MCF 10A (cell line): ENCODE measurements around the gene TPP2. TPM values are rescaled to one million over a fixed set of nuclear protein-coding genes. Genes with fewer than 3 reads are reported as not detected.

Experiments
- BruUV-seq: library from RNA; stranded (reverse); fragments of 400-500 nt; replicated peaks from 2 replicates; lab custom pipeline; 2021; lab: Mats Ljungman, UMichigan
- CTCF ChIA-PET: fragments of 300-600 bp; sonication (Branson Sonifier 250); formaldehyde crosslinking; extraction: SDS; loops from one replicate; lab custom pipeline; 2021; ENCODE audit warnings: antibody characterized with exemption, inconsistent platforms; lab: Yijun Ruan, JAX
- POLR2A ChIA-PET: fragments of 300-600, 350-650 bp; sonication (Branson Sonifier 250); formaldehyde crosslinking; extraction: SDS; loops from one replicate; lab custom pipeline; 2020; ENCODE audit warnings: antibody characterized with exemption, inconsistent platforms; lab: Yijun Ruan, JAX
- DNase-seq: peaks from one replicate; pipeline ENCODE4 v3.0.0-alpha.2; 2018; ENCODE audit not compliant: unreplicated experiment
- H3K27ac Mint-ChIP-seq: one replicate; pipeline ENCODE4 v1.8.0; 2022; ENCODE audit warnings: mild to moderate bottlenecking, low read depth, mixed read lengths; ENCODE audit not compliant: unreplicated experiment
- H3K27me3 Mint-ChIP-seq: one replicate; pipeline ENCODE4 v1.8.0; 2022; ENCODE audit warnings: mixed read lengths; ENCODE audit not compliant: insufficient read depth, unreplicated experiment
- H3K36me3 Mint-ChIP-seq: one replicate; pipeline ENCODE4 v1.8.0; 2022; ENCODE audit warnings: mild to moderate bottlenecking, moderate library complexity, mixed read lengths; ENCODE audit not compliant: insufficient read depth, unreplicated experiment
- H3K4me1 Mint-ChIP-seq: one replicate; pipeline ENCODE4 v1.8.0; 2022; ENCODE audit warnings: mixed read lengths; ENCODE audit not compliant: insufficient read depth, unreplicated experiment
- H3K4me3 Mint-ChIP-seq: one replicate; pipeline ENCODE4 v1.8.0; 2022; ENCODE audit warnings: mild to moderate bottlenecking, moderate library complexity, mixed read lengths; ENCODE audit not compliant: unreplicated experiment
- H3K9me3 Mint-ChIP-seq: one replicate; pipeline ENCODE4 v1.8.0; 2022; ENCODE audit warnings: mixed read lengths; ENCODE audit not compliant: unreplicated experiment
- intact Hi-C: fragments of 100-400 bp; cut with micrococcal nuclease; formaldehyde crosslinking; loops from 2 replicates; pipeline ENCODE4 v1.14.1; 2022
- total RNA-seq: library from RNA; stranded (reverse); gene quantifications from 2 replicates; pipeline ENCODE4 v1.2.3, GENCODE V29; 2022
- TF ChIP-seq, protein P1 (sequence below): fragments of 200-600 bp; IDR thresholded peaks from one replicate; pipeline ENCODE4 v1.8.0; 2022; ENCODE audit warnings: antibody characterized with exemption, mild to moderate bottlenecking; ENCODE audit not compliant: unreplicated experiment

Gene TPP2
- total RNA-seq, 1 experiment from 2014 or later: 44.2 TPM

DNA sequence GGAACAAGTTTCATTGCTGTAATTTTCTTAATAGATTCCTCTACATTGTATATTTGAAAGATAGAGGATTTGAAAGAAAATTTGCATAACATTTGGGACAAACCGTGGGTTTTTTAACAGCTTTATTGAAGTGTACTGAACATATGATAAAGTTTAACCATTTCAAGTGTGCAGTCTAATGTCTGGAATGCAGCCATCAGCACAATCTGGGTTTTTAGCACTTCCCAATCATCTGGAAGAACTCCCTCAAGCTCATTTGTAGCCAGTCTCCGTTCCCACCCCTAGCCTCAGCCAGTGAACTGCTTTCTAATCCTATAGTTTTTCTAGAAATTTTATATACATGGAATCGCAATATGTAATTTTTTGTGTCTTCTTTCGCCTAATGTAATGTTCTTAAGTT lies 85.4 kb downstream of the TPP2 start:
- ChIA-PET CTCF (no interaction called here), POLR2A (interaction anchor here (0.7 to 1.5 kb wide), 3 partner anchors 11 to 77 kb away, joined by 3 to 4 read pairs (median 4); no protein-coding TSS in a partner anchor)
- no peaks in the 10 kb centered on the region for H3K9me3 Mint-ChIP-seq
- TF ChIP-seq, protein P1, sequence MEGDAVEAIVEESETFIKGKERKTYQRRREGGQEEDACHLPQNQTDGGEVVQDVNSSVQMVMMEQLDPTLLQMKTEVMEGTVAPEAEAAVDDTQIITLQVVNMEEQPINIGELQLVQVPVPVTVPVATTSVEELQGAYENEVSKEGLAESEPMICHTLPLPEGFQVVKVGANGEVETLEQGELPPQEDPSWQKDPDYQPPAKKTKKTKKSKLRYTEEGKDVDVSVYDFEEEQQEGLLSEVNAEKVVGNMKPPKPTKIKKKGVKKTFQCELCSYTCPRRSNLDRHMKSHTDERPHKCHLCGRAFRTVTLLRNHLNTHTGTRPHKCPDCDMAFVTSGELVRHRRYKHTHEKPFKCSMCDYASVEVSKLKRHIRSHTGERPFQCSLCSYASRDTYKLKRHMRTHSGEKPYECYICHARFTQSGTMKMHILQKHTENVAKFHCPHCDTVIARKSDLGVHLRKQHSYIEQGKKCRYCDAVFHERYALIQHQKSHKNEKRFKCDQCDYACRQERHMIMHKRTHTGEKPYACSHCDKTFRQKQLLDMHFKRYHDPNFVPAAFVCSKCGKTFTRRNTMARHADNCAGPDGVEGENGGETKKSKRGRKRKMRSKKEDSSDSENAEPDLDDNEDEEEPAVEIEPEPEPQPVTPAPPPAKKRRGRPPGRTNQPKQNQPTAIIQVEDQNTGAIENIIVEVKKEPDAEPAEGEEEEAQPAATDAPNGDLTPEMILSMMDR: no peak
- peaks cover 34% of the 10 kb centered on the region for H3K36me3 Mint-ChIP-seq
- no peak overlapping the region for H3K4me3 Mint-ChIP-seq
- intact Hi-C loops: no loop called here
- H3K27me3 Mint-ChIP-seq: no peaks in the 10 kb centered on the region
- no peak overlapping the region for H3K27ac Mint-ChIP-seq
- no TSS peak for BruUV-seq
- no peaks in the 10 kb centered on the region for H3K4me1 Mint-ChIP-seq
- DNase-seq: no peak

DNA sequence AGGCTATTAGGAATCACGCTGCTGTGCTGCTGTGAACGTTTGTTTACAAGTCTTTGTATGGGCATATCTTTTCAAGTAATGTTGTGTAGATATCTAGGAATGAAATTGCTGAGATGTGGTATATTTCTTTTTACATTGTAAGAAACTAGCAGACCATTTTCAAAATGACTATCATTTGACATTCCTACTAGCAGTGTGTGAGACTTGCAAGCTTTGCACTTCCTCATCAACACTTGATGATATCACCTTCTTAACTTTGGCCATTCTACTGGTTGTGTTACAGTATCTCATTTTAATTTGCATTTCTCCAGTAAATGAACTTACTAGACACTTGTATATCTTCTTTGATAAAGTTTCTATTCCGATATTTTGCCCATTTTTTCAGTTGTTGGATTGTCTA lies 85.9 kb downstream of the TPP2 start:
- H3K27me3 Mint-ChIP-seq: no peaks in the 10 kb centered on the region
- H3K36me3 Mint-ChIP-seq: peaks cover 31% of the 10 kb centered on the region
- ChIA-PET CTCF (interaction anchor here (0.9 kb wide), 1 partner anchor 42 kb away, joined by 4 read pairs; no protein-coding TSS in a partner anchor), POLR2A (interaction anchor here (0.7 to 1.5 kb wide), 3 partner anchors 8 to 11 kb away, joined by 3 to 4 read pairs (median 4); no protein-coding TSS in a partner anchor)
- no peak for DNase-seq
- no peaks in the 10 kb centered on the region for H3K9me3 Mint-ChIP-seq
- H3K4me3 Mint-ChIP-seq: no peak overlapping the region
- no peak overlapping the region for H3K27ac Mint-ChIP-seq
- BruUV-seq: no TSS peak
- intact Hi-C loops: no loop called here
- H3K4me1 Mint-ChIP-seq: no peaks in the 10 kb centered on the region
- TF ChIP-seq, protein P1: no peak

DNA sequence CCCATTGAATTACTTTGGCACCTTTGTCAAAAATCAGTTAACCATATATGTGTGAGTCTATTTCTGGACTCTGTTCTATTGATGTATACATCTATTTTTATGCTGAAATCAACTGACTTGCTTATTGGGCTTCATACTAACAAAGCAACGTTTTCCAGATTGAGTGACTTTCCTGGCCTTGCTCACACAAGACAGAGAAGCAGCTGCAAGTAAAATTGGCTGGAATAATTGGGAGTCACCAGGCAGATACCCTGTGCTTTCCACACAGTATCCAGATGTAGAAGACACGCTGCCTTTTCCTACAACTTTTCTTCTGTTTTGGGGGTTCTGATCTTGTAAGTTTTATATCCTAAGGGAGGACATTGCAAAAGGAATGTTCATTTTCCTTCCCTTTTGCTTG lies 86.9 kb downstream of the TPP2 start:
- H3K27ac Mint-ChIP-seq: no peak overlapping the region
- no peak for DNase-seq
- H3K4me3 Mint-ChIP-seq: no peak overlapping the region
- peaks cover 21% of the 10 kb centered on the region for H3K36me3 Mint-ChIP-seq
- ChIA-PET CTCF (interaction anchor here (0.6 to 0.9 kb wide), 2 partner anchors 41 to 189 kb away, joined by 4 read pairs; no protein-coding TSS in a partner anchor), POLR2A (interaction anchor here (1.0 to 1.5 kb wide), 2 partner anchors 10 to 12 kb away, joined by 4 read pairs; no protein-coding TSS in a partner anchor)
- no peaks in the 10 kb centered on the region for H3K9me3 Mint-ChIP-seq
- BruUV-seq: no TSS peak
- intact Hi-C loops: no loop called here
- H3K27me3 Mint-ChIP-seq: no peaks in the 10 kb centered on the region
- H3K4me1 Mint-ChIP-seq: no peaks in the 10 kb centered on the region
- TF ChIP-seq, protein P1: no peak

DNA sequence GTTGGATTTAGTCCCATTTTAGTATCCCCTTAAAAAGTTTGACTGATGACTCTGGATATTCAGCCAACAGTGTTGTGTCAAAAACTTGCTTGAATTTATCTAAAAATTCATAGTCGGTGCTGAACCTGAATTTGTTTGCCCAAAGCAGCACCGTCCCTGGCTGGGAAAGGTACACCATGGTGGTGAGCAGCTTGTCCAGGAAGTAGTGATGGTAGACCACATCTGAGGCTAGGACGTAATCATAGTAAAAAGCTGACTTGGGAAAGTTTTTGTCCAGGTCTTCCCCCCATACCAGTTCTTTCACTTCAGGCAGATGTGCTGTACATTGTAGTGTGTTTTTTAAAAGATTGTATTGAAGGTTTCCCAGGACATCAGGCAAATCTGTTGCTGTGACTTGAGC lies 89.2 kb downstream of the TPP2 start:
- Mint-ChIP-seq H3K27ac (no peak overlapping the region), H3K9me3 (no peaks in the 10 kb centered on the region), H3K36me3 (peaks cover 4% of the 10 kb centered on the region), H3K27me3 (no peaks in the 10 kb centered on the region), H3K4me3 (no peak overlapping the region), H3K4me1 (no peaks in the 10 kb centered on the region)
- intact Hi-C loops: no loop called here
- CTCF ChIA-PET: no interaction called here
- POLR2A ChIA-PET: interaction anchor here (1.6 kb wide), 1 partner anchor 39 kb away, joined by 5 read pairs; no protein-coding TSS in a partner anchor
- TF ChIP-seq, protein P1: no peak
- no peak for DNase-seq
- no TSS peak for BruUV-seq
